H9 (cell line): ENCODE data around the gene BCL2L2. TPM values are rescaled to one million over a fixed set of nuclear protein-coding genes. Genes with fewer than 3 reads are reported as not detected.

Experiments used
- DNase-seq: peaks from one replicate; pipeline ENCODE4 v3.0.0-alpha.2; 2017
- H2AFZ ChIP-seq: one replicate; pipeline ENCODE4 v1.6.1; 2013; ENCODE audit warnings: mild to moderate bottlenecking, low read length, control low read depth, moderate library complexity
- H2AK5ac ChIP-seq: 2 replicates; pipeline ENCODE4 v1.6.1; 2013; ENCODE audit warnings: low read length, control low read depth, mixed read lengths; ENCODE audit not compliant: insufficient read length
- H2BK120ac ChIP-seq: one replicate; pipeline ENCODE4 v1.6.1; 2013; ENCODE audit warnings: low read depth, mild to moderate bottlenecking, low read length, control low read depth, inconsistent platforms; ENCODE audit not compliant: poor library complexity, severe bottlenecking
- H2BK12ac ChIP-seq: 2 replicates; pipeline ENCODE4 v1.6.1; 2013; ENCODE audit warnings: low read length, control low read depth, mixed read lengths, low read depth; ENCODE audit not compliant: insufficient read length
- H2BK15ac ChIP-seq: 2 replicates; pipeline ENCODE4 v1.6.1; 2013; ENCODE audit warnings: low read depth, low read length, control low read depth
- H2BK20ac ChIP-seq: one replicate; pipeline ENCODE4 v1.6.1; 2013; ENCODE audit warnings: low read depth, mild to moderate bottlenecking, low read length, control low read depth, inconsistent platforms; ENCODE audit not compliant: poor library complexity, severe bottlenecking
- H2BK5ac ChIP-seq: 2 replicates; pipeline ENCODE4 v1.6.1; 2013; ENCODE audit warnings: low read length, control low read depth, mixed read lengths; ENCODE audit not compliant: insufficient read length
- H3K14ac ChIP-seq: 2 replicates; pipeline ENCODE4 v1.6.1; 2013; ENCODE audit warnings: low read length, control low read depth; ENCODE audit not compliant: insufficient read depth
- H3K18ac ChIP-seq: 2 replicates; pipeline ENCODE4 v1.6.1; 2013; ENCODE audit warnings: low read depth, mild to moderate bottlenecking, mixed read lengths, low read length, control low read depth; ENCODE audit not compliant: insufficient read length
- H3K23ac ChIP-seq: 2 replicates; pipeline ENCODE4 v1.6.1; 2013; ENCODE audit warnings: low read length, control low read depth, mixed read lengths, low read depth; ENCODE audit not compliant: insufficient read length
- H3K23me2 ChIP-seq: 2 replicates; pipeline ENCODE4 v1.6.1; 2013; ENCODE audit warnings: low read depth, mild to moderate bottlenecking, mixed read lengths, low read length, control low read depth; ENCODE audit not compliant: insufficient read length, poor library complexity, severe bottlenecking
- H3K27ac ChIP-seq: 2 replicates; pipeline ENCODE4 v1.5.1; 2013; ENCODE audit warnings: low read length, control low read depth, mixed read lengths, low read depth; ENCODE audit not compliant: insufficient read length
- H3K27me3 ChIP-seq: 2 replicates; pipeline ENCODE4 v1.6.1; 2013; ENCODE audit warnings: low read length, control low read depth, inconsistent platforms; ENCODE audit not compliant: insufficient read depth
- H3K4ac ChIP-seq: 2 replicates; pipeline ENCODE4 v1.6.1; 2013; ENCODE audit warnings: low read depth, mild to moderate bottlenecking, control low read depth, inconsistent platforms, low read length, moderate library complexity
- H3K4me1 ChIP-seq: 2 replicates; pipeline ENCODE4 v1.6.1; 2013; ENCODE audit warnings: low read length, control low read depth, inconsistent platforms; ENCODE audit not compliant: insufficient read depth
- H3K4me2 ChIP-seq: 2 replicates; pipeline ENCODE4 v1.6.1; 2013; ENCODE audit warnings: low read length, control low read depth, mixed read lengths; ENCODE audit not compliant: insufficient read length, insufficient read depth
- H3K56ac ChIP-seq: 2 replicates; pipeline ENCODE4 v1.6.1; 2013; ENCODE audit warnings: low read depth, mild to moderate bottlenecking, mixed read lengths, low read length, control low read depth; ENCODE audit not compliant: insufficient read length
- H3K79me1 ChIP-seq: 2 replicates; pipeline ENCODE4 v1.6.1; 2013; ENCODE audit warnings: low read depth, mild to moderate bottlenecking, moderate library complexity, low read length, control low read depth, inconsistent platforms; ENCODE audit not compliant: insufficient read depth, poor library complexity, severe bottlenecking
- H3K79me2 ChIP-seq: 2 replicates; pipeline ENCODE4 v1.6.1; 2013; ENCODE audit warnings: low read length, control low read depth, inconsistent platforms; ENCODE audit not compliant: insufficient read depth
- H3K9ac ChIP-seq: 2 replicates; pipeline ENCODE4 v1.6.1; 2013; ENCODE audit warnings: low read length, control low read depth, mixed read lengths; ENCODE audit not compliant: insufficient read length; ENCODE audit errors: extremely low read depth
- H3K9me3 ChIP-seq: one replicate; pipeline ENCODE4 v1.6.1; 2013; ENCODE audit warnings: low read depth, low read length, inconsistent platforms; ENCODE audit not compliant: control insufficient read depth
- H3T11ph ChIP-seq: one replicate; pipeline ENCODE4 v1.6.1; 2013; ENCODE audit warnings: mild to moderate bottlenecking, low read length, control low read depth, inconsistent platforms
- H4K20me1 ChIP-seq: one replicate; pipeline ENCODE4 v1.6.1; 2013; ENCODE audit not compliant: control insufficient read depth, insufficient read length, insufficient read depth
- H4K5ac ChIP-seq: 2 replicates; pipeline ENCODE4 v1.6.1; 2013; ENCODE audit warnings: low read depth, mild to moderate bottlenecking, mixed read lengths, low read length, control low read depth; ENCODE audit not compliant: insufficient read length
- H4K8ac ChIP-seq: replicated peaks from 2 replicates; pipeline ENCODE4 v1.6.1; 2013; ENCODE audit warnings: low read length, control low read depth, mixed read lengths, low read depth; ENCODE audit not compliant: insufficient read length
- H4K91ac ChIP-seq: 2 replicates; pipeline ENCODE4 v1.6.1; 2013; ENCODE audit warnings: low read depth, mild to moderate bottlenecking, moderate library complexity, mixed read lengths, low read length, control low read depth; ENCODE audit not compliant: insufficient read length
- H3K27ac Mint-ChIP-seq, 3 experiments: 2 replicates in 2 of 3; 3 replicates in 1 of 3; pipeline ENCODE4 v1.8.0; 2020 to 2021; ENCODE audit warnings: mixed read lengths in 3 of 3, mild to moderate bottlenecking in 1 of 3, moderate library complexity in 1 of 3
- H3K27me3 Mint-ChIP-seq: 2 replicates; pipeline ENCODE4 v1.8.0; 2021; ENCODE audit warnings: low read depth, mild to moderate bottlenecking, moderate library complexity, mixed read lengths
- H3K36me3 Mint-ChIP-seq, 3 experiments: 2 replicates in 2 of 3; 3 replicates in 1 of 3; pipeline ENCODE4 v1.8.0; 2020 to 2021; ENCODE audit warnings: low read depth in 3 of 3, mixed read lengths in 3 of 3; ENCODE audit not compliant: insufficient read depth in 1 of 3
- H3K4me1 Mint-ChIP-seq, 2 experiments: 2 replicates each; pipeline ENCODE4 v1.8.0; 2020; ENCODE audit warnings: mixed read lengths in 2 of 2
- H3K4me3 Mint-ChIP-seq, 2 experiments: 2 replicates in 1 of 2; 3 replicates in 1 of 2; pipeline ENCODE4 v1.8.0; 2020 to 2021; ENCODE audit warnings: mild to moderate bottlenecking in 2 of 2, mixed read lengths in 2 of 2, moderate library complexity in 1 of 2
- H3K9me3 Mint-ChIP-seq, 2 experiments: 2 replicates in 1 of 2; 3 replicates in 1 of 2; pipeline ENCODE4 v1.8.0; 2020; ENCODE audit warnings: mild to moderate bottlenecking in 2 of 2, mixed read lengths in 2 of 2, moderate library complexity in 1 of 2
- WGBS: extraction: QIAGEN DNeasy Blood & Tissue Kit; methylation state at CpG from one replicate; pipeline ENCODE4 v1.1.7; 2013; ENCODE audit warnings: missing lambda C conversion rate, low lambda C conversion rate, mixed read lengths; ENCODE audit not compliant: insufficient read length; ENCODE audit errors: extremely low coverage; 5-methylcytosine and 5-hydroxymethylcytosine counted together
- total RNA-seq: library from RNA; stranded (reverse); gene quantifications from 2 replicates; pipeline ENCODE4 v1.2.1, GENCODE V29; 2021
- TF ChIP-seq, protein P1 (sequence below): fragments of 200-600 bp; sonication (generic); conservative IDR thresholded peaks from 3 replicates; pipeline ENCODE4 v1.8.0; 2021; ENCODE audit warnings: antibody characterized with exemption, mild to moderate bottlenecking

BCL2L2 gene
- total RNA-seq, 1 experiment from 2014 or later: 8.4 TPM

GRCh38 chr14:23320584-23321571 lies 14.2 kb downstream of the BCL2L2 start, which contains the start of gene PABPN1:
Gene PABPN1 (plus strand): TSS chr14:23321457. CDS start chr14:23321470, 13 bp downstream.
- peaks cover 34 to 46% (median 44%) of the 10 kb centered on the region in 3 experiments for H3K36me3 Mint-ChIP-seq
- H3K27ac ChIP-seq: peak within 1 kb of the TSS; percentile 94
- peak within 1 kb of the TSS; percentile 95 to 97 for H3K4me3 Mint-ChIP-seq
- H3K4me2 ChIP-seq: peak within 1 kb of the TSS; percentile 94
- H3K18ac ChIP-seq: peak within 1 kb of the TSS; percentile 83
- peak within 1 kb of the TSS; percentile 19 for H4K8ac ChIP-seq
- no peak within 1 kb of the TSS for H2BK12ac ChIP-seq
- H3K9ac ChIP-seq: peak within 1 kb of the TSS; percentile 97
- peak within 1 kb of the TSS; percentile 87 for H3K14ac ChIP-seq
- H3K27me3 Mint-ChIP-seq: no peaks in the 10 kb centered on the region
- peak; percentile 100 for DNase-seq
- H3K9me3 ChIP-seq: no peaks in the 10 kb centered on the region
- H2BK15ac ChIP-seq: no peak within 1 kb of the TSS
- no peak within 1 kb of the TSS for H3K23ac ChIP-seq
- H3K56ac ChIP-seq: no peak within 1 kb of the TSS
- H3K79me2 ChIP-seq: peaks cover 10% of the 10 kb centered on the region; the same call in 1 of the 2 replicates
- H2BK5ac ChIP-seq: peak within 1 kb of the TSS; percentile 13
- no peaks in the 10 kb centered on the region; a peak in 1 of 5 replicates for H3K9me3 Mint-ChIP-seq
- peaks cover 4% of the 10 kb centered on the region for H3K79me1 ChIP-seq
- peak within 1 kb of the TSS; percentile 91 for H2BK120ac ChIP-seq
- H4K91ac ChIP-seq: peak within 1 kb of the TSS; percentile 14
- peaks cover 22 to 28% of the 10 kb centered on the region in 2 experiments for H3K4me1 Mint-ChIP-seq
- no peak within 1 kb of the TSS for H2AFZ ChIP-seq
- no peak within 1 kb of the TSS for H2BK20ac ChIP-seq
- WGBS: no CpG with 5 or more reads among the region's 63 CpGs
- peaks cover 3% of the 10 kb centered on the region; the same call in 1 of the 2 replicates for H3K4me1 ChIP-seq
- peaks cover 13% of the 10 kb centered on the region for H3K23me2 ChIP-seq
- H3K4ac ChIP-seq: no peak within 1 kb of the TSS; the same call in 1 of the 2 replicates
- H2AK5ac ChIP-seq: no peak within 1 kb of the TSS
- no peak within 1 kb of the TSS for H3T11ph ChIP-seq
- TF ChIP-seq, protein P1, sequence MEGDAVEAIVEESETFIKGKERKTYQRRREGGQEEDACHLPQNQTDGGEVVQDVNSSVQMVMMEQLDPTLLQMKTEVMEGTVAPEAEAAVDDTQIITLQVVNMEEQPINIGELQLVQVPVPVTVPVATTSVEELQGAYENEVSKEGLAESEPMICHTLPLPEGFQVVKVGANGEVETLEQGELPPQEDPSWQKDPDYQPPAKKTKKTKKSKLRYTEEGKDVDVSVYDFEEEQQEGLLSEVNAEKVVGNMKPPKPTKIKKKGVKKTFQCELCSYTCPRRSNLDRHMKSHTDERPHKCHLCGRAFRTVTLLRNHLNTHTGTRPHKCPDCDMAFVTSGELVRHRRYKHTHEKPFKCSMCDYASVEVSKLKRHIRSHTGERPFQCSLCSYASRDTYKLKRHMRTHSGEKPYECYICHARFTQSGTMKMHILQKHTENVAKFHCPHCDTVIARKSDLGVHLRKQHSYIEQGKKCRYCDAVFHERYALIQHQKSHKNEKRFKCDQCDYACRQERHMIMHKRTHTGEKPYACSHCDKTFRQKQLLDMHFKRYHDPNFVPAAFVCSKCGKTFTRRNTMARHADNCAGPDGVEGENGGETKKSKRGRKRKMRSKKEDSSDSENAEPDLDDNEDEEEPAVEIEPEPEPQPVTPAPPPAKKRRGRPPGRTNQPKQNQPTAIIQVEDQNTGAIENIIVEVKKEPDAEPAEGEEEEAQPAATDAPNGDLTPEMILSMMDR: no peak
- no peaks in the 10 kb centered on the region for H4K20me1 ChIP-seq
- H4K5ac ChIP-seq: peak within 1 kb of the TSS; percentile 92
- no peaks in the 10 kb centered on the region for H3K27me3 ChIP-seq
- peak within 1 kb of the TSS; percentile 99 for H3K27ac Mint-ChIP-seq
